ENCODE results near the gene ADCK2. TPM values are rescaled to one million over a fixed set of nuclear protein-coding genes. Genes with fewer than 3 reads are reported as not detected.
A peak's percentile ranks its signal among the peaks of the same experiment; 100 is the strongest.

The ADCK2 gene
- polyA plus RNA-seq, 1 of the 3 experiments (the other 2 are of a cell fraction): 19.0 TPM

- DNase-seq: no peak
- Histone ChIP-seq H2AFZ (ENCODE audit: low read depth) (peak overlapping the region; percentile 88), H3K4me1 (ENCODE audit: control insufficient read depth in 1 of 2, insufficient read depth in 2 of 2, low read depth in 1 of 2, low read length in 1 of 2) (peaks cover 15 to 18% of the 10 kb centered on the region in 2 experiments; a peak in 3 of 4 replicates), H3K4me3 (ENCODE audit: low read depth in 2 of 2, low read length in 1 of 2) (peak overlapping the region; percentile 79 to 95), H3K9me3 (no peaks in the 10 kb centered on the region), H3K9me2 (no peaks in the 10 kb centered on the region), H3K27ac (ENCODE audit: low read depth in 2 of 2, low read length in 1 of 2) (peak overlapping the region; percentile 87 to 94), H3K27me3 (ENCODE audit: insufficient read depth) (no peaks in the 10 kb centered on the region), H3F3A (replicated peaks; ENCODE audit: insufficient read depth) (peaks cover 3% of the 10 kb centered on the region), H3K79me2 (ENCODE audit: insufficient read depth) (peaks cover 54% of the 10 kb centered on the region), H3K9ac (peak overlapping the region; percentile 85), H4K20me1 (ENCODE audit: insufficient read depth) (peaks cover 4% of the 10 kb centered on the region), H3K4me2 (peak overlapping the region; percentile 89), H3K36me3 (replicated peaks in 1 of 2; ENCODE audit: control insufficient read depth in 1 of 2, insufficient read depth in 2 of 2, low read length in 1 of 2) (peaks cover 3 to 12% of the 10 kb centered on the region in 2 experiments)
- 0 out of 2 replicates have a peak, but pooled peaks have one; percentile 5 for TF ChIP-seq TAF1 (IDR thresholded peaks at IDR 0.05; ENCODE audit: borderline replicate concordance, low read depth, low read length)
- no peak; the same call in 1 of the 2 replicates for TF ChIP-seq POLR2AphosphoS5 (IDR thresholded peaks at IDR 0.05; ENCODE audit: low read depth, low read length)
- TF ChIP-seq MXI1 (IDR thresholded peaks at IDR 0.05; ENCODE audit: low read depth, low read length): peak; percentile 10; the same call in 1 of the 2 replicates
- 26% methylated on average over 24 of the region's 24 CpGs for WGBS (ENCODE audit: low lambda C conversion rate)
- POLR2A ChIA-PET: interaction anchor here (1.0 kb wide), 1 partner anchor 317 kb away, joined by 4 read pairs; the partner anchor contains the start of gene MRPS33
- CTCF ChIA-PET: interaction anchor here (0.6 to 1.9 kb wide), 6 partner anchors 9 to 227 kb away, joined by 3 to 7 read pairs (median 4); partner anchors contain the start of gene BRAF
Observed at GRCh38 chr7:140697447-140698143, 24.9 kb downstream of the ADCK2 start.

- peaks cover 15 to 18% of the 10 kb centered on the region in 2 experiments; a peak in 3 of 4 replicates for H3K4me1 ChIP-seq (ENCODE audit: control insufficient read depth in 1 of 2, insufficient read depth in 2 of 2, low read depth in 1 of 2, low read length in 1 of 2)
- H3K4me2 ChIP-seq: peak overlapping the region; percentile 89
- POLR2A ChIA-PET: no interaction called here
- H3K9ac ChIP-seq: no peak overlapping the region; the same call in 1 of the 2 replicates
- H3K27ac ChIP-seq (ENCODE audit: low read depth in 2 of 2, low read length in 1 of 2): no peak overlapping the region
- peaks cover 7% of the 10 kb centered on the region for H4K20me1 ChIP-seq (ENCODE audit: insufficient read depth)
- DNase-seq: no peak
- no peaks in the 10 kb centered on the region for H3K9me3 ChIP-seq
- H3K36me3 ChIP-seq (replicated peaks in 1 of 2; ENCODE audit: control insufficient read depth in 1 of 2, insufficient read depth in 2 of 2, low read length in 1 of 2): peaks cover 3 to 20% of the 10 kb centered on the region in 2 experiments
- TF ChIP-seq CHD2 (IDR thresholded peaks at IDR 0.05; ENCODE audit: low read length, partially characterized antibody): no peak
- no peak for TF ChIP-seq ZBTB33 (IDR thresholded peaks at IDR 0.05; ENCODE audit: borderline replicate concordance, low read depth)
- no peak for TF ChIP-seq RAD21 (IDR thresholded peaks at IDR 0.05; ENCODE audit: low read length)
- TF ChIP-seq PBX3 (IDR thresholded peaks at IDR 0.05): no peak
- TF ChIP-seq RCOR1 (IDR thresholded peaks at IDR 0.05; ENCODE audit: low read length): no peak
- TF ChIP-seq TCF12 (IDR thresholded peaks at IDR 0.05): no peak
- no peak for TF ChIP-seq RFX5 (IDR thresholded peaks at IDR 0.05; ENCODE audit: low read length)
- TF ChIP-seq NFIC (IDR thresholded peaks at IDR 0.05; ENCODE audit: borderline replicate concordance): no peak
- TF ChIP-seq FOSL2 (IDR thresholded peaks at IDR 0.05; ENCODE audit: borderline replicate concordance, low read depth): no peak
- TF ChIP-seq USF1 (IDR thresholded peaks at IDR 0.05; ENCODE audit: borderline replicate concordance, low read depth): no peak
- CTCF ChIA-PET: interaction anchor here (1.2 to 2.1 kb wide), 4 partner anchors 18 to 28 kb away, joined by 3 to 7 read pairs (median 6); no protein-coding TSS in a partner anchor
- no peaks in the 10 kb centered on the region for H3K9me2 ChIP-seq
- H2AFZ ChIP-seq (ENCODE audit: low read depth): no peak overlapping the region
- 79% methylated on average over 8 of the region's 8 CpGs for WGBS (ENCODE audit: low lambda C conversion rate)
- H3F3A ChIP-seq (replicated peaks; ENCODE audit: insufficient read depth): peaks cover 3% of the 10 kb centered on the region
- H3K79me2 ChIP-seq (ENCODE audit: insufficient read depth): peaks cover 63% of the 10 kb centered on the region
- peak overlapping the region in 1 of 2 experiments; percentile 95; a peak in 1 of 4 replicates for H3K4me3 ChIP-seq (ENCODE audit: low read depth in 2 of 2, low read length in 1 of 2)
- no peaks in the 10 kb centered on the region for H3K27me3 ChIP-seq (ENCODE audit: insufficient read depth)
Observed at GRCh38 chr7:140698477-140698876, 25.7 kb downstream of the ADCK2 start.

All from SK-N-SH (cell line).